GM18517 (cell line): ENCODE data around the gene MOB3B.
"Not testable (repeated sequence)": the region's sequence is repeated elsewhere in the genome, so short reads cannot be mapped to it uniquely, and the experiment has no call there.

Experiments
- ATAC-seq: cut with Tn5 transposase; IDR thresholded peaks from one replicate; pipeline ENCODE4 v1.9.1; 2021; ENCODE audit warnings: mild to moderate bottlenecking, moderate library complexity; ENCODE audit not compliant: unreplicated experiment

MOB3B gene

DNA sequence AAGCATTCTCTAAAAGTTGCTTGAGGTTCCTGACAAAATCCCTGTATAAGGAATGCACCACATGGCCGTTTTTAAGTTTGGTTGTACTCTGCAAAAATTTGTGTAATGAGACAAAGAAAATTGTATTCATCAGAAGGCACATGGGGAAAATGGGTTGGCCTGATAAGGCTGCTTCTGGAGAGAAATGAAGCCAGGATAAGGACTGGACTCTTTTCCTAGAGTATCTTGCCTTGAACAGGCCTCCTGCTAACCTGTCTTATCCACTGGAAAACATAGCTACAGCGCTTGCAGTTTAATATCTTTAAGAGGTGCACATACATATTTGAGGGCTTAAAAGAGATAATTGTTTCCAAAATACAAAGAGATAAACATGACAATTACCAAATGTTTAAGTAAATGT lies 46.9 kb downstream of the MOB3B start:
- no peak for ATAC-seq

DNA sequence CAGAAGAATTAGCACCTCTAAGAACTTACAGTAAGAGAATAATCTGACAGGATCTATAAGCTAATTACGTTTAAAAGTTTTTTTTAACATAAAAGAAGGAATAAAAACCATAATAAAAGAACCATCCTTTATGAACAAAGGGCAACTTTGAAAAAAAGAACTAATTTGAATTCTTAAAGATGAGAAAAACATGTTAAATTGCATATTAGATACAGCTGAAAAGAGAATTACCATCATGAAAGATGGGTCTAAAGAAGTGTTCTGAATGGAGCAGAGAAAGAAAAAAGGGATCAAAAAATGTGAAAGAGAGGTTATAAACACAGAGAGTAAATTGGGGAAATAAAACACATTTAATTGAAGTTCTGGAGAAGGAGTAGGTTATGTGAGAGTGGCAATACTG lies 51.3 kb downstream of the MOB3B start:
- no peak for ATAC-seq

DNA sequence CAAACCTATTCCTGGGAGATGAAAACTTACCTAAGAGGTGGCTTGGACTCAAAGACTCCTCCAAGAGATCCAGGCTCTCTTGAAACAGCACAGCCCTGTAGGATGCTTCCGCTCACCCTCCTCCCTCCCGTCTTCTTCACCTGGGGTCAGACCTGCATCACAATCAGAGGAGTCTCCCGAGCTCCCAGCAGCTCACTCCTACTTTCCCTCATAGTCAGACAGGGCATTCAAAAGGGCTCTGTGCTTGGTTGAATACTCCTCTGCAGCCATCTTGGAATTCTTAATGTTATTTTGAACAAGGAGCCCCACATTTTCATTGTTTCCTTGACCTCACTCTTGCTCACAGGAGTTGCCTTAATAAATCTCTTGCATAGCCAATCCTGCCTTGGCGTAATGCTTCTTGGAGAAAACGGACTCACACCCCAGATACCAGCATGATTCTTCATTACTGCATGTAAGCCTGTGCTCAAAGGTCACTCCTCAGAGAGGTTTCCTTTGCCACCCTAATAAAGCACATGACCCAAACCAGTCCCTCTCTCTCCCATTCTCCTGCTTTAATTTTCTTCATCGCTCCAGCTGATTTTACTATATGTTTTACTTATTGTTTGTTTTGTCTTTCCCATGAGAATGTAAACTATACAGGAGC lies 52.6 kb downstream of the MOB3B start:
- ATAC-seq: no peak

DNA sequence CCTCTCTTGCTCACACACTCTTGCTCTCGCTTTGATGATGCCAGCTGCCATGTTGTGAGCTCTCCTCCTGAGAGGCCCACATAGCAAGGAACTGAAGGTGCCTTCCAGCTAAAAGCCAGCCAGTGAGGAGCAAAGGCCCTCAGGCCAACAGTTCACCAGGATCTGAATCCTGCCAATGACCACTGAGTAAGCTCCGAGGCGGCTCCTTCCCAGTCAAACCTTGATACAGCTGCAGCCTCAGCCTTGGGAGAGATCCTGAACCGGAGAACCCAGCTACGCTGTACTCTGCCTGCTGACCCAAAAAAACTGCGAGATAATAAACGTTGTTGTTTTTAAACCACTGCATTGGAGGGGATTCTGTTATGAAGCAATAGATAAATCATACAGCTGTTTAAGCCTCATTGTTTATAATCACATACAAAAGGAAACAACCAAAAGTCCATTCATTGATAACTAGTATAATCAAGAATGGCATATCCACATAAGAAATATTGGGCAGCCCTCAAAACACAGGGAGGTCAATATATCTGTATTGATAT lies 54.5 kb downstream of the MOB3B start:
- no peak for ATAC-seq

DNA sequence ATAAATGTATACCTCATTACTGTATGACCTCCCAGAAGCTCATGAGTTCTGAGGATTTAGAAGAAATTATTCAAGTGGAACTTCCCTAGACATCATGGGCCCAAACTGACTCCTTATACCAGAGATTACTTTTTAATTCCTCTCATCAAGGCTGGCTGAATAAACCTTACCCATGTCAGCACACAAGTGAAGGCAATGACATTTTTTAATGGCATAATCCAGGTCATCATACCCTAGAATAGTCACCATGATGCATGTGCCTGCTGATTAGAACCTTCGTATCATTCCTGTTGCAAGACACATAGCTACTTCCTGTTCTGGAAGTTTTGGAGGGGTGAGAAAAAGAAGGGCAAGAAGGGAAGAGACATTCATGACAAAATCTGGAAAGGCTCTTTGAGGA lies 55.3 kb downstream of the MOB3B start:
- ATAC-seq: no peak

DNA sequence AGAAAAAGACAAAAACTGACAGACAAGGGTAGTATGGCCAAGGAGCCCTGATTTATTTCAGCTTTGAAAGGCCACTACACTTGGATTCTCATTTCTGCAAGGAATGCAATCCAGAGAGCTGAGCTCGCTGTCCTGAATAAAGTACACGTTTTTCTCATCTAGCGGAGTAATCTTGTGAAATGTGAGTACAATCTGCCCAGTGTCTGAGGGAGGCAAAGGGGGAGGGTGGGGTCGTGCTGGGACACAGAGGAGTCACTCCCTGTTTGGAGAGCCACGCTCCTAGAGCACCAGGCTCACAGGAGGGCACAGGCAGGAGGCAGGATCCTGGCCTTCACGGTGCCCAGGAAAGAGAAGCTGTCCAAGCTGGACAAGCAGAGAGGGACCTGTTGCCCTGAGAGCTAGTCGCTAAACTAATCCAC lies 56.5 kb downstream of the MOB3B start:
- no peak for ATAC-seq

DNA sequence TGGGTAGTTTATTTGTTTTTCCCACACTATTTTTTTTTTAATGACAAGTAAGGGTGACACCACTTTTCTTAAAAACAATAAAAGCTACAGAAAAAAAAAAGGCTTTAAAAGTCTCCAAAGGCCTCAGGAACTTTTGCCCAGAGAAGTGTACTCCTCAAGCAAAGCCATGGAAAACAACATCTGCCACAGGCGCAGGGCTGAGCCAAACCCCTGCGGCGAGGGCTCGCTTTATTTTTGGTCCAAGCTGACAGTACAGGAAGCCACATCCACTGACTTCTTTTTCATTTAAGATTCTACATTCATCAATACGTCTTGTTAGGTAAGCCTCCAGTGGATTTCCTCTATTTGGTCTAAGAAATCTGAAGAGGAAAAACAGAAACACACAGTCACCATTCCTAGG lies 57.4 kb downstream of the MOB3B start:
- ATAC-seq: no peak

DNA sequence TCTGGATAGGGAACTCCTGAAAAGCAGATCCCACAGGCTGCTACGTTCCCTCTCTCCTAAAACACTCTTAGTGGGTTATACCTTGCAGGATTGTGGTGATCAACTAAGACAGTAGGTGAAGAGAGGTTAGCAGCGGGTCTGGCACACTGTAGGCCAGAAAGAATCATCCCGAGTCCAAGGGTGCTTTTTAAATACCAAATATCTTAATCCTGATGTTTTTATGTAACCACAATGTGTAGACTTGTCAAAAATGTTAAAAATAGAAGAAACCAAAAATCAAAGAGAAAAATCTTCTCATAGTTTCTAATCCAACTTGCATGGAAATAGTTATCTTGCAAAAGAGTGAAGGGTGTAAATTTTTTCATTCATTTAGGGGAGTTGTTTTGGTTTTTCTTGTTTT lies 57.8 kb downstream of the MOB3B start:
- no peak for ATAC-seq

DNA sequence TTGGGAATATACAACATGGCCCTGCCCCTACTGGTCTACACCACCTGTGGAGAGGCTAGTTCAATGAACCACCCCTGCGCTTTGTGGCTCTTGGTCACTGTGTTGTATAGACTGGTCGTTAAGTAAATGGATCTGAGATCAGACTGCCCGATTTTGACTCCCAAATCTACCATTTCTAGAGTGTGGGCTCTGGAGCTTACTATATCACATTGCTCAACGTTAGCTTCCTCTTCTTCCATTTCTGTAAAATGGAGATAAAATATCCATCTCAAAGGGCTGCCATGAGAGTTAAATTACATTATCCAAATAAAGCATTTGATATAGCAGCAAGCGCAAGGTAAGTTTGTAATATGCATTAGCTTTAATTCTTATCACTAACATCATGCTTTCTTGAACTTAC lies 58.2 kb downstream of the MOB3B start:
- no peak for ATAC-seq

DNA sequence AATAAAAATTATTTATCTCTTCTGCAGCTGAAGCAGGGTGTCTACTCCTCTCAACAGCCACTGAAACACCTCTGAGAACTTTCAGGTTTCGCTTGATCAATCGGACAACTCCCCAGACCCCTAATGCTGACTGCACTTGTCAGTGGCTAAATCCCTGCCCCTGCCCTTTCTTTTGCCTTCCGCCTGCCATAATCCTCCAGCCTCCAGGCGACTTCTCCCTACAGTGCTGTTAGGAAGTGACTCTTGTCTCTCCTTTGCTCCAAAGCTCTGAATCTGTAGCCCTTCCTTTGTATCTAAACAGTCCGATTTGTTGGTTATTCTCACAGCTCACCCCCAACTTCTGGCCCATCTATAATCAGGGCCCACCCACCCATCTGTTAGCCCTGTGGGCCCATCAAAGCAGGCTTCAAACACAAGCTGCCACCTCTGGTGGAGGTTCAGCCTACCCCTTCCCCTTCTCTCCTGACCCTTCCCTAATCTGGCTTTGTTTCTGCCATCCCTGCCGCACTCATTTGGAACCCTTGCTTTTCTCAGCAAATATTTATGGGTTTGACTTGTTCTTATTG lies 59.2 kb downstream of the MOB3B start:
- ATAC-seq: no peak

DNA sequence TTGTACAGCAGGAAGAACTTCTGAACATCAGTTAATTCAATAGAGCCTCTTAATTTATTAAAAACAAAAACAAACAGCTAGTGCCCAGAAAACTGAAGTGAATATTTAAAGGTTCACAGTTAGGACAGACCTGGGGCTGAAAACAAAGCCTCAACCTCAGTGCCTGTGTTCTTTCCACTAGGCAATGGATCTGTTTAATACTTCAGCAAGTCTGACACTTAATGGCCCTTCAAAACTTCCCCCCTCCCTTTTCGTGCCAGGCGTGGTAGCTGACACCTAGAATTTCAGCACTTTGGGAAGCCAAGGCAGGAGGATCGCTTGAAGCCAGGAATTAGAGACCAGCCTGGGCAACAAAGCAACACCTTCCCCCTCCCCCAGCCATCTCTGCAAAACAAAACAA lies 60.1 kb downstream of the MOB3B start:
- ATAC-seq: no peak

DNA sequence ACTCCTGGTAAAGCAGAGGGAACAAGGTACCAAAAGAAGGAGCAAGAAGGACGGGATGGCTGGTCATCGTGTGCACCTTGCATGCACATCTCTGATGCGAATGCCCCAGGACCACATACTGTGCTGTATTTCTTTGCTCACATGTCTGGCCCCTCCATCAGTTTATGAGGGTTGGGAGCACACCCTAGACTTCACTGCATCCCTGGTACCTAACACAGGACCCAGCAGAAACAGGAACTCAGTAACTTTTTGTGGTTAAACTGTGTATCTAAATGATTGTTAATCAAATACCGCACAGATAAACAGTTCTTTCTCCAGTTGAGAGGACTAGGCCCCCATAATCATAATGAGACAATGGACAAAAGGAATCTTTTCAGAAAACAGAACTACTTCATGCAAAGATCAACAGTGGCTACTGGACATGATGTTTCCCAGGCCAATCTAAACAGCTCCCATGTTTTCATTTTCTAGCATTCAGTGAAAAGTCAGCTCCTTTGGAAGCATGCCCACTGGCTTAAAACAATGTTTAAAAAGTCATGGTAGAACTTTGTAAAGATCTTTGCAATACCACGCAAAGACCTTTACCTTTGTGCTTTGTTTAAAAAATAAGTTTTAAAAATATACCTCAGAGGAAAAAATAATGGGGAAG lies 61.0 kb downstream of the MOB3B start:
- ATAC-seq: no peak

DNA sequence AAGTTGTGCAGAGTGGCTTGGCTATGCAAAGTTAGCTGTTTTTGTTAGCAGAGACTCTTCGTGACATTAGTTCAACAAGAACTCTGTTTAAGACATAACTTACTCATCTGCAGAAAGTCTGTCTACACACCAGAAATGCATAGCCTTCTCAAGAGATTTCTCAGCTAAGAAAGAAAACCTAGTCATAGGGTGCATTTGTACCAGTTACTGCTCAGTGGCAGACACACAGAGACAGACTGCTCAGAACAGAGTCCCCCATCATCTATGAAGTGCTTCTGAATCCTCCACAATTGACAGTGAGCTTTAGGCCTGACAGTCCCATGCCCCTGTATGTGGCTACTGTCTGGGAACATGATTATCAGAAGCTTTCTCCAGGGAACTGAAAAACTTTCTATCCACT lies 61.6 kb downstream of the MOB3B start:
- ATAC-seq: no peak

DNA sequence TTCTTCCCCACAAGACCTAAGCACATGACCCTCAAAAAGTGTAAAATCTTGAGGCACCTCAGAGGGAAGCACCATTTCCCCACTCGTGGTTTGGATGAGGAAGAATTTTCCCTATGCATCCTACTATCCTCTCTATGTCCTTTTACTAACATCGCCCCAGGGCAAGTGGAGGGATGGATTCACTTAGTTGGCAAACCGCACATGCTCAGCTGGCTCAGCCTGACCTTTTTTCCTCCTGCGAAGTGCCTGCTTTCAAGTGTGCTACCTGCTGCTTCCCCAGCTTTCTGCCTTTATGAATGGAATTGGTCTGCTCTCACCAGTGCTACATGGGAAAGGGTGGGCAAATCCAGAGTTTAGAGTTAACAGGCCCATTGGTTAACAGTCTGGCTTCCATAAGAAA lies 62.1 kb downstream of the MOB3B start:
- ATAC-seq: no peak

DNA sequence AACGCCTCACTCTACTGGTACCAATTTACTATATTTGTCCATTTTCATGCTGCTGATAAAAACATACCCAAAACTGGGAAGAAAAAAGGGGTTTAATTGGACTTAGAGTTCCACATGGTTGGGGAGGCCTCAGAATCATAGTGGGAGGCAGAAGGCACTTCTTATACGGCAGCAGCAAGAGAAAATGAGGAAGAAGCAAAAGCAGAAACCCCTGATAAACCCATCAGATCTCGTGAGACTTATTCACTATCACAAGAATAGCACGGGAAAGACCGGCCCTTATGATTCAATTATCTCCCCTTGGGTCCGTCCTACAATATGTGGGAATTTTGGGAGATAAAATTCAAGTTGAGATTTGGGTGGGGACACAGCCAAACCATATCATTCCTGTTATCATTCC lies 63.1 kb downstream of the MOB3B start:
- not testable (repeated sequence) for ATAC-seq

DNA sequence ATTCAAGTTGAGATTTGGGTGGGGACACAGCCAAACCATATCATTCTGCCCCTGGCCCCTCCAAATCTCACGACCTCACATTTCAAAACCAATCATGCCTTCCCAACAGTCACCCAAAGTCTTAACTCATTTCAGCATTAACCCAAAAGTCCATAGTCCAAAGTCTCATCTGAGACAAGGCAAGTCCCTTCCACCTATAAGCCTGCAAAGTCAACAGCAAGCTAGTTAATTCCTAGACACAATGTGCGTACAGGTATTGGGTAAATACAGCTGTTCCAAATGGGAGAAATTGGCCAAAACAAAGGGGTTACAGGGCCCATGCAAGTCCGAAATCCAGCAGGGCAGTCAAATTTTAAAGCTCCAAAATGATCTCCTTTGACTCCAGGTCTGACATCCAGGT lies 64.7 kb downstream of the MOB3B start:
- not testable (repeated sequence) for ATAC-seq

DNA sequence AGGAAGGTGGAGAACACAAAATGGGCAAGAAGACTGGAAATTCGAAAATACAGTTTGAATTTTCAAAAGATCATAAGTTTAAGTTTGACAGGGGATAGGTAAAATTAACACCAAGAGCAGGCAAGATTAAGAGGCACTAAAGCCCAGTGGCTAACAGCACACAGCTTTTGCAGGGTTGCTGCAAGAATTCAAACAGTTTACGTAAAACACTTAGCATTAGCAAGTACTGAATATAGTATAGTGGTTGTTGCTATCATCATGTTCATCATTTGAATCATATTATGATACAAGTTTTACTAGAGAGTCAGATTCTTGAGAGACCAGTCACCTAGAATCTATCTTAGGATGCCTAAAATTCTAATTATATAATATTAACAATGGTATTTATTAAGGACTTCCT lies 66.8 kb downstream of the MOB3B start:
- no peak for ATAC-seq

DNA sequence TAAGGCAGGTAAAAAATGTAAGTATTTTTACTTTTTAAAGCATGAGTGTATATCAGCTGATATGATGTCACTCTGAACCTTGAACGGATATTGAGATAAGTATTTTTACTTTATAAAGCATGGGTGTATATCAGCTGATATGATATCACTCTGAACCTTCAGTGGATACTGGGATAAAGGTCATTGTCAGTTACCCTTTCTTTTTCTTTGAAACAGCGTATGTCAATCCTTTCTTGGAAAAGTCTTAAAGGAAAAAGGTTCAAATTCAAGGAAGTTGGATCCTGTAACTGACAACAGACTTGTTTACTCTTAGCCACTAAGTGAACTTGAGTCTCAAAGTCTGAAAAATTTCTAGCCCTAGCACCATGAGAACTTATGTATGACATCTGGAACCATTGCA lies 67.2 kb downstream of the MOB3B start:
- no peak for ATAC-seq

DNA sequence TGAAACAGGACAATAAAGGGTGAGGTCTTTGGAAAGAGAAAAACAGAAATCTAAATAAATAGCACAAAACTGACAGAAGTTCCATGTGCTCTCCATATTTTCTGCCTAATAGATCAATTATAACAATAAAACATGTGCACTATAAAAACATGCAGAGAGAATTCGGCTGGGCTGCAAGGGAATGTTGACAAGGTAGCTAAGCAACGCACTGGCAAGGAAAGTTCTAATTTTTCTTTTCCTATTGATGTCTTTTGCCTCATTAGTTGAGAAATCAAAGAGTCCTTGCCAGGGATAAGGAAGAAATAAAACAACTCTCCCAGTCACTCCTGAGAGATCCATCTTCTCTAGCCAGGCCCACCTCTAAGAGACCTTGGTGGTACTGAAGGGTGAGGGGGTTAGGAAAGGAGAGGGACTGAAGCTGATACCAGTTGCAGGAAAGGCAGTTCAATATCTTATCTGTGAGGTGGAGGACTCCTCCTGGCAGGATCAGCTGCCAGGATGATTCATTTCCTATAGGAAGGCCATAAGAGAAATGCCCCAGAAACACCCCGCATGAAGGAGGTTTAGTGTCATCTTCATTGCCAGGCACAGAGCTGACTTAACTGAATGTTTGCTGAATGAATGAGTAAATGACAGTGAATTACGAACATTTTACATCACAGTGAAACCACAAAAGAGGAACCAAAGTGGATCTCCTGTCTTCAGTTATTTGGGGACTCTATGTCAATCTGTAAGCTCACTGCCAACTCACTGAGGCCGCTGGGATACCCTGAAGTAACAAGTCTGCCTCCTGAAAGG lies 69.2 kb downstream of the MOB3B start:
- peak; percentile 92 for ATAC-seq

DNA sequence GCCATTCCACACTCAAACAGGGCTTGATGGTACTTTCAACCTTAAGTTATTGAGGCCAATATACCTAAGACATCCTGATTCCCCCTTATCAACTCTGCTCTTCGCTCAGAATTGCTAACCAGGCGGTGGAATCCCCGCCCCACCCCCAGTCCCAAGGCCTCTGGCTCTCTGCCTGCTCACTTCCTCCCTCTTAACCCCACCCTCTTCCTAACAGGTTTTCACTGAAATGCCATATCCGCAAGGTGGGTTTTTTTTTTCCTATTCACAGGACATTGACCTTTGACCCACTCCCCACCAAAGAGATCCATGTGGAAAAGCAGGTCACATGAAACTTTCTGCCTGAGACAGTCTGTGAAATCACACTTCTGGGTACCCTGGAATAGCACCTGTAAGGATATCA lies 72.2 kb downstream of the MOB3B start:
- ATAC-seq: no peak

DNA sequence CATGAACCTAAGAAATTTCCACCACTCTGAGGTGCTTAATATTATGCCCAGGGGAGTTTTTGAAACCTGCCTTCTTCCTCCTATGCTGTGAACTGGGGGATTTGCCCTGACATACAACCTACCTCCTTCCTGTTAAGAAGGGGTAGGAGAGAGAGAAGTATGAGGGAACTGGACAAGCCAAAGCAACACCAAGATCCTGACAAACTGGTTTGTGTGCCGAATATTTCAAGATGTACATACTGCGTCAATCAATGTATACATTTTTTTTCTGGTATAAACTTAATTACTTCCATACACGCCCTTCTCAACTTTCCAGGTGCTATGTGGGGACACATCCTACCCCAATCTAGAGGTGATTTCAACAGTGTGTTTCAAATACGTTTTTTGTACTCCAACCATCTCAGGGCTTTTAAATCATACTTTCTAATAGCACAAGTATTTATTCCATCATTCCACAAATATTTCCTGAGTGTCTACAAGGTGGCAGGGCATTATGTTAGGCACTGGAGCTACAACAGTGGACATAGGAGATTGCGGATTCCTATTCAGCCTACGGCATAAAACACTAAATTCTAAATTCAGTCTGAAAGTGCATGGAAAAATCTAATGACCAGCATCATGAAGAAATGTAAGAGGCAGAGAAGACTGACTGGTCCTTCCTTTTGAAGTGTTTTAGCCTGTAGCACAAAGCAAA lies 75.6 kb downstream of the MOB3B start:
- ATAC-seq: no peak
